GM19025 (cell line): ENCODE data around the gene NFATC3.

ENCODE experiments used
- ATAC-seq: cut with Tn5 transposase; IDR thresholded peaks from one replicate; pipeline ENCODE4 v1.9.1; 2021; ENCODE audit warnings: mild to moderate bottlenecking, low read depth, moderate library complexity; ENCODE audit not compliant: unreplicated experiment

NFATC3 gene

DNA sequence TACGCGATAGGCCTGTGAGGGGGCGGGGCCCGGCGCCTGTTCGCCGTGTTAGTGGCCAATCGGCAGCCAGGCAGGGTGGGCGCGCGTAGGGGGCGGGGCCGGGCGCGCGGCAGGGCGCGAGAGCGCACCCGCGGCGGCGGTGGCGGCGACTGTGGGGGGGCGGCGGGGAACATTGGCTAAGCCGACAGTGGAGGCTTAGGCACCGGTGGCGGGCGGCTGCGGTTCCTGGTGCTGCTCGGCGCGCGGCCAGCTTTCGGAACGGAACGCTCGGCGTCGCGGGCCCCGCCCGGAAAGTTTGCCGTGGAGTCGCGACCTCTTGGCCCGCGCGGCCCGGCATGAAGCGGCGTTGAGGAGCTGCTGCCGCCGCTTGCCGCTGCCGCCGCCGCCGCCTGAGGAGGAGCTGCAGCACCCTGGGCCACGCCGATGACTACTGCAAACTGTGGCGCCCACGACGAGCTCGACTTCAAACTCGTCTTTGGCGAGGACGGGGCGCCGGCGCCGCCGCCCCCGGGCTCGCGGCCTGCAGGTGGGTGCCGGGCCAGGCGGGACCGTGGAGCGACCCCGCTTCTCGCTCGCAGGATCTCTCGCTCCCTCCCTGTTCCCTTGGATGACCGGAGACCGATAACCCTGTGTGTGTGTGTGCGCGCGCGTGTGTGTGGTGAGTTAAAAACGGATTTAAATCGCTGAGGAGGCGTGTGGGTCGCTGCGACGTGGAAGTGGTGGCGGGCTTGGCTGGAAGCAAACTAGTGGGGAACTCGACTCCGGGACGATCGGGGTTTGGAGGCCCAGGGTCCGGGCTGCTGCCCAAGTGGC lies at the start of gene NFATC3:
Gene NFATC3 (plus strand): TSS at position 112 of the 813 bp plus-strand sequence. CDS start 312 bp downstream, at position 424.
- ATAC-seq, result peak; percentile 51

DNA sequence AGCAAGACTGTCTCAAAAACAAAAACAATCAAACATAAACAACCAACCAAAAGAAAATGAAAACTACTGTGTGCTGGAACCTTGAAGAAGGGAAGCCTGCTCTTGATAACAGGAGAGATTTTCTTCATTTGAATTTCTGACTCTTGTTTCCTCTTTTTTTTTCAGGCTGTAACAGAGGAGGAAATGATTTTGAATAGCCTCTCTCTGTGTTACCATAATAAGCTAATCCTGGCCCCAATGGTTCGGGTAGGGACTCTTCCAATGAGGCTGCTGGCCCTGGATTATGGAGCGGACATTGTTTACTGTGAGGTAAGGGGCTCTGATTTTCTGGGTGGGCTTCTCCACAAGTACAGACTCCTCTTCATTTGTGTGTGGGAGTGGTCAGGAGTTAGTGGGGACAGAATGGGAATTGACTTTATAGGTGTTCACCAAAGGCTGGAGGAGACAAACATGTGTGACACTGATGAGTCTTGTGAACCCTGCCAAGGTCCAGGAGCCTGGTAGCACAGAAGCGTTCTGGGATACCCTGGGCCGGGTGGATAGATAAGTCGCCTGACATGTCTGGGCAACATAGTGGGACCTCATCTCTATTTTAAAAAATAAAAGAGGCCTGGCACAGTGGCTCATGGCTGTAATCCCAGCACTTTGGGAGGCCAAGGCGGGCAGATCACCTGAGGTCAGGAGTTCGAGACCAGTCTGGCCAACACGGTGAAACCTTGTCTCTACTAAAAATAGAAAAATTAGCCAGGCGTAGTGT lies 47.2 kb upstream of the NFATC3 start:
- no peak for ATAC-seq

DNA sequence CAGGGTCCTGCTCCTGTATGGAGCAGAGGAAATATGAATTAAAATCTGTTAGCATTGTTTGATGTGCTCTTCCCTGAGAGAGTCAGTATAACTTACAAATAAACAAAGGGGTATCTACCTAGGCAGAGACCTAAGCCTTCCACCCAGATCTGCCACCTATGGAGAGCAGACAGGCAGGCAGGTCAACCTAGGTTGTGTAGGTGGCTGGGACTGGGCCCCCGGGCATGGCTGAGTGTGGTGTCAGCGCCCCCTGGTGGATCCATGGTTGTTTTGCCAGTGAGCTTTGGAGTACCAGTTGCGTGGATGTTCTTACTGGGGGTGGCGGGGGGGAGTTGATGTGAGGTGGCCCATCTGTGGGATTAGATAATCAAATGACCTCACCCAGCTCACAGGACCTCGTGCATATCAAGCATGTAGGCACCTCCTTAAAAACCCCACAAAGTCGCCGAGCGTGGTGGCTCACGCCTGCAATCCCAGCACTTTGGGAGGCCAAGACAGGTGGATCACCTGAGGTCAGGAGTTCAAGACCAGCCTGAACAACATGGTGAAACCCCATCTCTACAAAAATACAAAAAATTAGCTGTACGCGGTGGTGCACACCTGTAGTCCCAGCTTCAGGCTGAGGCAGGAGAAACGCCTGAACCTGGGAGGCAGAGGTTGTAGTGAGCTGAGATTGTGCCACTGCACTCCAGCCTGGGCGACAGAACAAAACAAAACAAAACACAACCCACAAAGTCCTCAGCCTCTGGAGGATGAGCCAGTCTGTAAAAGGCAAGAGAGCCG lies 44.5 kb upstream of the NFATC3 start:
- peak; percentile 54 for ATAC-seq

DNA sequence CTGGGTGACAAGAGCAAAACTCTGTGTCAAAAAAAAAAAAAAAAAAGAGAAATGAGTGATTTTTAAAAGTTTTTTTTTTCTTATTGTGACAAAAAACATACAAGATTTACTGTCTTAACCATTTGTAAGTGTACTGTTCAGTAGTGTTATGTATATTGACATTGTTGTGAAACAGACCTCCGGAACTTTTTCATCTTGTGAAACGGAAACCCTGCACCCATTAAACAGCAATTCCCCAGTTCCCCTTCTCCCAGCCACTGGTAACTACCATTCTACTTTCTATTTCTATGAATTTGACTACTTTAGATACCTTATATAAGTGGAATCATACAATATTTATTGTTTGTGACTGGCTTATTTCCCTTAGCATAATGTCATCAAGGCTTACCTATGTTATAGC lies 43.4 kb upstream of the NFATC3 start:
- ATAC-seq, result no peak

DNA sequence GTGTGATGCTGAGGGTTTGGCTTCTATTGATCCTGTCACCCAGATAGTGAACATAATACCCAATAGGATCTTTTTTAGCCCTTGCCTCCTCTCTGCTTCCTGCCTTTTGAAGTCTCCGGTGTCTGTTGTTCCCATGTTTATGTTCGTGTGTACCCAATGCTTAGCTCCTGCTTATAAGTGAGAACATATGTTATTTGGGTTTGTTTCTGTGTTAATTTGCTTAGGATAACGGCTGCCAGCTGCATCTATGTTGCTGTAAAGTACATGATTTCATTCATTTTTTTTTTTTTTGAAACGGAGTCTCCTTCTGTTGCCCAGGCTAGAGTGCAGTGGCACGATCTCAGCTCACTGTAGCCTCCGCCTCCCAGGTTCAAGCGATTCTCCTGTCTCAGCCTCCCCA lies 39.1 kb upstream of the NFATC3 start:
- ATAC-seq, result no peak

DNA sequence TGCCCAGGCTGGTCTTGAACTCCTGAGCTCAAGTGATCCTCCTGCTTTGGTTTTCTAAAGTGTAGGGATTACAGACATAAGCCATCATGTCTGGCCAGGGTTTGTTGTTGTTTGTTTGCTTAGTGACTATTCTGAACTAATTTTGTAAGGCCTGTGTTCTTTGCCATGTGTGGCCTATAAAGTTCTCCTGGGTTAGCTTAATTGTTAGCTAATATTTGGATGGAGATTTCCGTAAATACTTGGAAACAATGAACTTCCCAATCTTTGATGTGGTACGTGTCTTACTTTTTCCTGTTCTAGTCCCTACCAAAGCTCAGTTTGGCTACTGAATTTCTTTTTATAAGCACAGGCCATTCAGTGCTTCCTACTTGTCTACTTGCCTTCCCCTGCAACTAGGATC lies 37.2 kb upstream of the NFATC3 start:
- no peak for ATAC-seq

DNA sequence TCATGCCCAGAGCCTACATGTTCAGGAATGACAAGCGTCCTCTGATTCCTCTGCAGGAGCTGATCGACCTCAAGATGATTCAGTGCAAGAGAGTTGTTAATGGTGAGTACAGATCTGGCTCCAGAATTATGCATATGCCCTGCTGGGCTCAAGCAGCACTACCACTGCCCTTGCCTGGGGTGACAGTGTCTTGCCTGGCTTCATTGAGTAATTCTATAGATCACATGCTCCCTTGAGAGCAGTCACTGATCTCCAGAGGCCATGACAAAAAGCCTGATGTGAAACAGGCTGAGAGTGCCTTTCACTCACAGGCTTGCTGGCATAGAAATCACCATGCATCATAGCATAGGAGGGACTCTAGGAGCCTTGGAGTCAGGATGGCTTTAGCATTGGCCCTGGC lies 35.7 kb upstream of the NFATC3 start:
- no peak for ATAC-seq

DNA sequence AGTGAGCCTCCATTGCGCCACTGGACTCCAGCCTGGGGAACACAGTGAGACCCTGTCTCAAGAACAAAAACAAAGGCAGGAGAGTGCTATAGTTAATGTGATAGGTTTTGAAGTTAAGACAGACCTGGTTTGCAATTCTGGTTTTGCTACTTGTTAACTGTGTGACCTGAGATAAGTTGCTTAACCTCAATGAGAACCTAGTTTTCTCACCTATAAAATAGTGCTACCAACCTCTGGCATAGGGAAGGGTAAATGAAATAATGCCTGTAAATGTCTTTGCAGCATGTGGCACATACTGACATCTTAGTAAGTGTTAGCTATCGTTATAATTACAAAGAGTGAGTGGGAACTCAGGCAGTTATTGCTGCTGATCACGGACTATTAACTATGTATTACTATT lies 29.8 kb upstream of the NFATC3 start:
- no peak for ATAC-seq

DNA sequence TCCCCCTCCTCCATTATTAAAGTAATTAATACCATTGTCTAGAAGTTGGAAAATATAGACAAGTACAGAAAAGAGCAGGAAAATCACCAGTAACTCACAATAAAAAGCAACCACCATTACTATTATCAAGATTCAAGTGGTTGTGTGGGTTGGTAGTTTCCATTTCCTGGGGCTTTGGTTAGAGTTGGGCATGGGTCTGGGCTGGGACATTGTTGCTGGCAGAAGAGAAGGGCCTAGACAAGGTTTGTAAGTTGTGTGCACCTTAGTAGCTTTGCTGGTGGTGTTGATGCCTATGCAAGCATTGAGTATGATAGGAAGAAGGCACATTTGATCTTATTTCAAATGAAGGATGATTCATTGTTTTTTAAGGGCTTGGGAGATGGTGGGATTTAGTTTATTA lies 25.4 kb upstream of the NFATC3 start:
- ATAC-seq, result no peak

DNA sequence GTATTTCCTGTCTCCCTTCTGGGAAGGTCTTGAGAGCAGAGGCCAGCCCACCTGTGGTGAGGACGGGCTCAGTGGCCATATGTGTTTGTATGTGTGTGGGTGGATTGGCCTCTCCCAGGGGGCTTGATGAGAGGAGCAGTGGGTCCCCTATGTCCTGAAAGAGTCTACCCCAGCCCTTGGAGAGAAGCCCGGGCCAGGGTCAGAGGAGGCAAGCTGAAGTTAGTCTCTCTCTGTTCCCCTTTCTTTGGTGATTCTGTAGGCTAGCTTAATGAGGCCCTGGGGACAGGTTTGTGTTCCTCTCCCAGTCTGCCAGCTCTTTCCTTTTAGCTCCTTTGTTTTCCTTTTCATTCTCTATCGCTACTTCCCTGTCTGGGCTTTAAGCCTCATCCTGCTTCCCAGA lies 23.8 kb upstream of the NFATC3 start:
- ATAC-seq, result no peak

DNA sequence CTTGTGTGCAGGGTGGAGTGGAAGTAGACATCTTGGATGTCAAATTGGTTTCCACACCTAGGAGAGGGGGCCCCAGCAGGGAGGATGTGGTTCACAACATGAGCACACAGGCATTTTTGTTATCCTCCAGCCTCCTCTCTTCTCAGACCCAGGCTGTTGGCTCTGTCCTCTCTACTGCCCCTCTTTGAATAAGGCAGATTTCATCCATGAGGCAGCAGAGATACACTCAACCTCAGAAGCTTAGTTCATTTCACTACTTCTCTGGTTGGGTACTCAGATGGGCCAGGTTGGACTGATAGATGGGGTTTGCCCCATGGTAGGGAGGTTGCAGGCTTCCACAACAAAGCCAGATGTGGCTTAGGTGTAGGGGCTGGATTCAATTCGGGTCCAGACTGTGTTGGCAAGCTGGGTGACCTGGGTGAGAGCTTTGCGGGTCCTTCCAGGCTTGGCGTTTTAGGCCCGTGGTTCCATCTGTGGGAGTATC lies 22.2 kb upstream of the NFATC3 start:
- no peak for ATAC-seq

DNA sequence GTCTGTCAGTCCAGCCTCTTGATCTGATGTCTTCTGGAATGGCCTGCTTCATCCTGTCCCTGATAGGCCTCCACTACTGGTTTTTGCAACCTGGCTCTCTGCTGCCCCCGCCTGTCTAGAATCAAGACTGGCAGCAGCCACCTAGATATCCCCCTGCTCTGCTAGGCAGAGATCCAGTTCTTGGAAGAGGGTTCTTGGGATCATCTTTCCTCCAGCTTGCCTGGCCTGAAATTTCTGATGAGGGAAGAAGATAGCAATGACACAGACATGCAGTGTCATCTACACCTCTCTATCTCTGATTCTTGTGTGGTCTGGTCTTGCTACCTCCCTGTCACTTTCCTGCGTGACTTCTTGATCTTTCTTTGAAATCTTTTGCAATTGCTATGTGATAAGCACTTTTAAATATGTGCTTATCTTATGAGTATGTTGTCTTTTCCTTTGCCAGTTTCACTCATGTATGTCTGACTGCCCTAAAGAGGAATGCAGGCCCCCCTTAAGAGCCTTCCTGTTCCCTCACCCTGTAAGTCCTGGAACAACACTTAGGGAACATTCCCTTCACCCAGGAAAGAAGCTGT lies 20.3 kb upstream of the NFATC3 start:
- ATAC-seq, result no peak

DNA sequence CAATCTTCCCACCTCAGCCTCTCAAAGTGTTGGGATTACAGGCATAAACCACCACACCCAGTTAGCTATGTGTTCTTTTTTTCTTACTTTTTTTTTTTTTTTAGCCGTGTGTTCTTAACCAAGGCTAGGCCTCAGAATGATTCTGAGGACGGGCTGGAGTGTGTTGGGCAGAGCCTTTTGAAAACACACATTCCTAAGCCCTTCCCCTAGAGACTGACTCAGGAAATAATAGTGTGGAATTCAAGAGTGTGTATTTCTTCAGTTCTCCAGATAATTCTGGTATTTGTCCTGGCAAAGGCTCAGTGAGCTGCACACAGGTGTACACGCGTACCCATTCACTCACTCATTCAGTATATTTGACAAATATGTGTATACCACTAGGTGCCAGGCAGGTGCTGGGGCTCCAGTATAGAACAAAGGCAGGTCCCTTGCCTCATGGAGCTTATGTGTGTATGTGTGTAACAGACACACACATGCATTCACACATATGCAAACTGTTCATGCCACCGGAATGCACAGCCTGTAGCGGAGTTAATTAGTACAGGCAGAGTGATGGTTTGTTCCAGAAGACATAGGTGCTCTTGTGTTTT lies 19.4 kb upstream of the NFATC3 start:
- ATAC-seq, result no peak

DNA sequence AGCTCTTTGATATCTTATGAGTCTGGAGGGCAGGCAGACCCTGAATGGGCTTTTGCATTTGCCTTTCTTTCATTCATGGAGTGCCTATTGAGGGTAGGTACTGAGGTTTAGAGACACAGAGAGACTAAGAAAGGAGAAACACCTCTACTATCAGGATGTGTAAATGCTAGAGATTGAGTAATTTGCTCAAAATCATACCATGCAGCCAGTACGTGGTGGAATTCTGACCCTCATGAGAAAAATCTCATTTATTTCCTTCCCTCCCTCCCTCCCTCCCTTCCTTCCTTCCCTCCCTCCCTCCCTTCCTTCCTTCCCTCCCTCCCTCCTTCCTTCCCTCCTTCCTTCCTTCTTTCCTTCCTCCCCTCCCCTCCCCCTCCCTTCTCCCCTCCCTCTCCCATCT lies 18.4 kb upstream of the NFATC3 start:
- ATAC-seq, result no peak

DNA sequence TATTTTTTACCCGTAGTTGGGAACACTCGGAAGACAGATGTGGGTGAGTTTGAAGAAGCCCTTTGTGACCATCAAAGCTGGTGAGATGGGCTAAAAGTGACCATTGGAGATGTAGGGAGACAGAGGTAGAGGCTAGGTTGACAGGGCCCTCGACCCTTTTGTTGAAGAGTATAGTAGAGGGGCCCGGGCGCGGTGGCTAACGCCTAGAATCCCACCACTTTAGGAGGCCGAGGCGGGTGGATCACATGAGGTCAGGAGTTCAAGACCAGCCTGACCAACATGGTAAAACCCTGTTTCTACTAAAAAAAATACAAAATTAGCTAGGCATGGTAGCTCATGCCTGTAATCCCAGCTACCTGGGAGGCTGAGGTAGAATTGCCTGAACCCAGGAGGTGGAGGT lies 16.2 kb upstream of the NFATC3 start:
- no peak for ATAC-seq

DNA sequence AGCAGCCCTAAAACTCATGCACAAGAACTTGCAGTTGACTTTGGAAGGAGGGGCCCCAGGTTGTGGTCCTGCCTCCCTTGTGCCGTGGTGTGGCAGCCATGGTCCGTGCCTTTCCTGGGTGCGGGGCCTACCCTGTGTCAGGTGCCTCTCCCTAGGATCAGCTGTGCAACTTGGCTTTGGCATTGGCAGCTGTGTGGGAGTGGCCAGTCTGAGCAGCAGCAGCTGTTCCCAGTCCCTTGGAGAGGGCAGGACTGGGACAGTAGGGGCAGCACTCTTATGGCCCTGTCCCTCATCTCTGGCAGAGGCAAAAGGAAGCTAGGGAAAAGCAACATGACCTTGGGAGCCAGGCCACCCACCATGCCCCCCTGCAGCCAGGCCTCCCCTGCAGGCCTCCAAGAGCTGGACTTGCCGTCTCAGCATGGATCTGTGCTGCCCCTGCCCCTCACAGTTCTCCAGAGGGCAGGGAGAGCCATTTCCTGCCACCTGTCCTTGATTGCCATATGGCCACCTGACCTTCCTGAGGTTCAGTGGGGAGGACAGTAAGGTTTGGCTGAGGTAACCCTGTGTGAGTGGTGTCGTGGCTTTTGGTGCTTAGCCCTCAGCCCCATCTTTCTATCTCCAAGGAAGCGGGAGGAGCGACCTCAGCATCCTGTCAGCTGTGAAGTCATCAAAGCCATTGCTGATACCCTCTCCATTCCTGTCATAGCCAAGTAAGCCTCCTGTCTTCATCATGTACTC lies 15.5 kb upstream of the NFATC3 start:
- ATAC-seq, result no peak

DNA sequence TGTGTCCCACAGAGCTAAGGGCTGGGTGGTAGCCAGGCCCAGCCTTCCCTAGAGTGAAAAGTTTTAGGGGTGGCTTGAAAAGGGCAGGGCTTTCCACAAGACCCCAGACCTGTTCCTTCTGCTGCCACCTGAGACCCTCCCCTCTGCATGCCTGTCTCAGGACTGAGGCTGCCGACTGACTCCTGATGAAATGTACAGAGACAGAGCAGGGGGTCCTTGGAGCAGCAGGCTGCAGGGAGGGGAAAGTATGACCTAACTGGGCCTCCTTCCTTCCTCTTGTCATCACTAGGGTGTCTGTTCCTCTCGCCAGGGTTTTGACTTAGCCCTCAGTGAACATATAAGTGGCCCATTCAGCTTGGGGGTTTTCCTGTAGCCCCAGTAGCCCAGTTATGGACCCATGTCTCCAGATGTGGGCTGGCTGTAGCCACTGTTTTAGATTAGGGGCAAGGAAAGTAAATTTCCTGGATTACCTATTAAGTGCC lies 14.9 kb upstream of the NFATC3 start:
- ATAC-seq, result no peak

DNA sequence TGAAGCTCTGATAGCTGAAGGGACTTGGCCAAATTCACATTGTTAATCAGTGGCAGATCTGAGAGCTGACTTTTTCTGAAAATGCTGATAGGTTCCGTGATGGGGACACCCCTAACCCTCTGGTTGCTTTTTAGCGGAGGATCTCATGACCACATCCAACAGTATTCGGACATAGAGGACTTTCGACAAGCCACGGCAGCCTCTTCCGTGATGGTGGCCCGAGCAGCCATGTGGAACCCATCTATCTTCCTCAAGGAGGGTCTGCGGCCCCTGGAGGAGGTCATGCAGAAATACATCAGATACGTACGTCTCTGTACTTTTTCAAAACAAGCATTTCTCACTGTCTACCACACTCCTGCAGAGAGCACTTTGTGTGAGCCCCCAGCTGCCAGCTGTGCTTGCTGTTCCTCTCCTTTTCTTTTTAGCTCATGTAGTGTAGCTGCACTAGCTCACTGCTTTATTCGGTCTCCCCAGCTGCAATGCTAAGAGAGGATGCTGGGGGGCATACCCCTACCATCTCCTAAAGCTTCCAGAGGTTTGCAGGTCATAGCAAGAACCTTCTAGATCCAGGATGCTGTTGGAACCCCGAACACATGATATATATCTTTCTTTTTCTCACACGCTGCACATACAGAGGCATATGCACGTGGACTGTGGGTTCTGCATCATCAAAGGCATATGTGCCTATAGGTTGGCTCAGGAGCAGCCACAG lies 14.2 kb upstream of the NFATC3 start:
- no peak for ATAC-seq

DNA sequence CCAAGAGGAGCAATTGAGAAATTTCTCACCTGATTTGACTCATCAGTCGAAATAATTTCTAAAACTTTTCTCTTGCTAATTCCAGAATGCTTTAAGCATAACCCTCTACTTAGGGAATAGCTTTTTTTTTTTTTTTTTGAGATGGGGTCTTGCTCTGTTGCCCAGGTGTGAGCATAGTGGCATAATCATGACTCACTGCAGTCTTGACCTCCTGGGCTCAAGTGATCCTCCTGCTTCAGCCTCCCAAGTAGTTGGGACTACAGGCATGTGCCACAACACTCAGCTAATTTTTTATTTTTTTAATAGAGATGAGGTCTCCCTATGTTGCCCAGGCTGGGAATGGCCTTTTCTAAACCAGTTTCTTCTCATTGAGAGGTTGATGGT lies 13.7 kb upstream of the NFATC3 start:
- ATAC-seq, result no peak
